DOHH2 (cell line): Measurements from ENCODE around the gene STON2.

ENCODE experiments used
- H3F3A ChIP-seq: fragments of 200-600 bp; sonication (generic), shearing (Covaris generic); 2 replicates; pipeline ENCODE4 v1.6.0; 2016; ENCODE audit warnings: antibody characterized with exemption, mild to moderate bottlenecking; ENCODE audit not compliant: control insufficient read depth, insufficient read depth
- H3K27ac ChIP-seq: fragments of 200-600 bp; sonication (generic); 2 replicates; pipeline ENCODE4 v1.5.1; 2014; ENCODE audit warnings: low read depth, mild to moderate bottlenecking, low read length, moderate library complexity
- H3K27me3 ChIP-seq: fragments of 200-600 bp; sonication (generic); 2 replicates; pipeline ENCODE4 v1.6.1; 2014; ENCODE audit warnings: mild to moderate bottlenecking, low read length, mixed read lengths; ENCODE audit not compliant: control insufficient read depth
- H3K36me3 ChIP-seq: fragments of 200-600 bp; sonication (generic); 2 replicates; pipeline ENCODE4 v1.6.1; 2014; ENCODE audit warnings: mild to moderate bottlenecking, low read length, moderate library complexity, mixed read lengths; ENCODE audit not compliant: control insufficient read depth
- H3K4me1 ChIP-seq: fragments of 200-600 bp; sonication (generic); 2 replicates; pipeline ENCODE4 v1.6.1; 2014; ENCODE audit warnings: mild to moderate bottlenecking, low read length, mixed read lengths; ENCODE audit not compliant: control insufficient read depth
- H3K4me2 ChIP-seq: fragments of 200-600 bp; sonication (generic); 2 replicates; pipeline ENCODE4 v1.6.0; 2014; ENCODE audit warnings: mild to moderate bottlenecking, low read length, moderate library complexity
- H3K4me3 ChIP-seq: fragments of 200-600 bp; sonication (generic); 2 replicates; pipeline ENCODE4 v1.5.1; 2014; ENCODE audit warnings: mild to moderate bottlenecking, low read length, mixed read lengths
- H3K79me2 ChIP-seq: fragments of 200-600 bp; sonication (generic); 2 replicates; pipeline ENCODE4 v1.6.1; 2014; ENCODE audit warnings: mild to moderate bottlenecking, low read length, mixed read lengths; ENCODE audit not compliant: control insufficient read depth
- H3K9me2 ChIP-seq: fragments of 200-600 bp; sonication (generic); replicated peaks from 2 replicates; pipeline ENCODE4 v1.6.1; 2014; ENCODE audit warnings: mild to moderate bottlenecking, low read length, mixed read lengths; ENCODE audit not compliant: control insufficient read depth
- H3K9me3 ChIP-seq: fragments of 200-600 bp; sonication (generic); 2 replicates; pipeline ENCODE4 v1.6.1; 2014; ENCODE audit warnings: antibody characterized with exemption, low read length, mixed read lengths; ENCODE audit not compliant: control insufficient read depth, insufficient read depth
- H4K20me1 ChIP-seq: fragments of 200-600 bp; sonication (generic); 2 replicates; pipeline ENCODE4 v1.6.0; 2014; ENCODE audit warnings: low read depth, mild to moderate bottlenecking, antibody characterized with exemption, low read length, moderate library complexity; ENCODE audit not compliant: control insufficient read depth, insufficient read depth
- EZH2phosphoT487 ChIP-seq: fragments of 200-600 bp; sonication (generic); IDR thresholded peaks from 2 replicates; pipeline ENCODE4 v1.6.1; 2017; ENCODE audit warnings: borderline replicate concordance, mild to moderate bottlenecking, antibody characterized with exemption, low read length, moderate library complexity, mixed read lengths
- TF ChIP-seq, protein P1 (sequence below): fragments of 200-600 bp; sonication (generic); IDR thresholded peaks from one replicate; pipeline ENCODE4 v1.5.1; 2014; ENCODE audit warnings: antibody characterized with exemption, mild to moderate bottlenecking, low read depth, low read length; ENCODE audit not compliant: poor library complexity, severe bottlenecking

STON2 gene

DNA sequence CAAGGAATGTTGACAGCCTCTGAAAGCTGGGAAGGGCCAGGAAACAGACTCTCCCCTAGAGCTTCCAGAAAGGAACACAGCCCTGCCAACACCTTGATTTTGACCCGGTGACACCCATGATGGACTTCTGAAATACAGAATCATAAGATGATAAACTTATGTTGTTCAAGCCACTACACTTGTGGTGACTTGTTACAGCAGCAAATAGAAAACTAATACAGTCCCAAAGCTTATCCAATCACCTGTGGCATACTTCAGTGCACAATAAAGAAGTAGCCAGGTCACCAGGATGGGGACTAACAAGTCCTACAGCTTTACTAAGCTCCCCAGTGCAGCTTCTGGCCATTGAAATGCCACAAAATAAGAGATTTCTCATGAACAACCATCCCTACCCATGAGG is 5.4 kb downstream of the STON2 start:
- H3F3A ChIP-seq = no peaks in the 10 kb centered on the region
- no peak overlapping the region for H3K4me3 ChIP-seq
- H3K9me3 ChIP-seq = no peaks in the 10 kb centered on the region
- H3K27ac ChIP-seq = no peak overlapping the region
- no peaks in the 10 kb centered on the region for H3K36me3 ChIP-seq
- no peaks in the 10 kb centered on the region for H3K79me2 ChIP-seq
- H3K4me2 ChIP-seq = no peak overlapping the region
- H3K9me2 ChIP-seq = no peaks in the 10 kb centered on the region
- no peaks in the 10 kb centered on the region; the same call in 1 of the 2 replicates for H3K27me3 ChIP-seq
- H4K20me1 ChIP-seq = no peaks in the 10 kb centered on the region; the same call in 1 of the 2 replicates
- H3K4me1 ChIP-seq = no peaks in the 10 kb centered on the region
- TF ChIP-seq, protein P1, sequence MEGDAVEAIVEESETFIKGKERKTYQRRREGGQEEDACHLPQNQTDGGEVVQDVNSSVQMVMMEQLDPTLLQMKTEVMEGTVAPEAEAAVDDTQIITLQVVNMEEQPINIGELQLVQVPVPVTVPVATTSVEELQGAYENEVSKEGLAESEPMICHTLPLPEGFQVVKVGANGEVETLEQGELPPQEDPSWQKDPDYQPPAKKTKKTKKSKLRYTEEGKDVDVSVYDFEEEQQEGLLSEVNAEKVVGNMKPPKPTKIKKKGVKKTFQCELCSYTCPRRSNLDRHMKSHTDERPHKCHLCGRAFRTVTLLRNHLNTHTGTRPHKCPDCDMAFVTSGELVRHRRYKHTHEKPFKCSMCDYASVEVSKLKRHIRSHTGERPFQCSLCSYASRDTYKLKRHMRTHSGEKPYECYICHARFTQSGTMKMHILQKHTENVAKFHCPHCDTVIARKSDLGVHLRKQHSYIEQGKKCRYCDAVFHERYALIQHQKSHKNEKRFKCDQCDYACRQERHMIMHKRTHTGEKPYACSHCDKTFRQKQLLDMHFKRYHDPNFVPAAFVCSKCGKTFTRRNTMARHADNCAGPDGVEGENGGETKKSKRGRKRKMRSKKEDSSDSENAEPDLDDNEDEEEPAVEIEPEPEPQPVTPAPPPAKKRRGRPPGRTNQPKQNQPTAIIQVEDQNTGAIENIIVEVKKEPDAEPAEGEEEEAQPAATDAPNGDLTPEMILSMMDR = no peak
- TF ChIP-seq EZH2phosphoT487 = no peak

DNA sequence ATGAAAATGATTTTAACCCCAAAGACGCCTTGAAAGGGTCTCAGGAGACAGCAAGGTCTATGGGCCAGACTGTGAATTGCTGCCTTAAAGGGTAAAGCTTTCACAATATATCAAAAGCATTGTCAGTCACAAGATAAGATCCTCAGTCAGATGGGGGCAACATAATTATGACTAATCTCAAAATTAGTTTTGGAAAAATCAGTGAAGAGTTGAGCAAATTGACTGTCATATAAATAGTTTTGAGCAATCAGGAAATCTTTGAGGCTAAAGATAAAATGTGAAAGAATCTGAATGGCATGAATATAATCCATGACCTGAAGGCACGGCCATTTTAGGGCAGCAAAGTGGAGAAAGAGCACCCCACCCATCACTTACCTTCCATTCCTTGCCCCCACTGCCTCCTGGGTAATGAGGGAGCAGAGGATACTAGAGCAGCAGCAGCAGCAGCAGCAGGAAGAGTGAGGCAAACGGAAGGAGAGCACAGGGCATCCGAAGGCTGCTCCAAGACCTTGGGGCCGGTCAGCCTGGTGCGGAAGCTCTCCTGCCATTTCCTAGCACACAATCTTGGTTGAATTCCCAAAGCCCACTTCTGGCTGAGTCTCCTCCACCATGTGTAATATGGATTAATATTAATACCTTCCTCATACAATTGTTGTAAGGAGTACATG is 7.0 kb downstream of the STON2 start:
- Histone ChIP-seq H3K9me2 (no peaks in the 10 kb centered on the region), H3K79me2 (no peaks in the 10 kb centered on the region), H3F3A (no peaks in the 10 kb centered on the region), H3K27ac (no peak overlapping the region), H3K4me1 (no peaks in the 10 kb centered on the region), H3K4me2 (no peak overlapping the region), H3K4me3 (no peak overlapping the region), H4K20me1 (no peaks in the 10 kb centered on the region; the same call in 1 of the 2 replicates), H3K36me3 (no peaks in the 10 kb centered on the region), H3K27me3 (no peaks in the 10 kb centered on the region; the same call in 1 of the 2 replicates), H3K9me3 (no peaks in the 10 kb centered on the region)
- TF ChIP-seq EZH2phosphoT487 = no peak
- TF ChIP-seq, protein P1 = no peak

DNA sequence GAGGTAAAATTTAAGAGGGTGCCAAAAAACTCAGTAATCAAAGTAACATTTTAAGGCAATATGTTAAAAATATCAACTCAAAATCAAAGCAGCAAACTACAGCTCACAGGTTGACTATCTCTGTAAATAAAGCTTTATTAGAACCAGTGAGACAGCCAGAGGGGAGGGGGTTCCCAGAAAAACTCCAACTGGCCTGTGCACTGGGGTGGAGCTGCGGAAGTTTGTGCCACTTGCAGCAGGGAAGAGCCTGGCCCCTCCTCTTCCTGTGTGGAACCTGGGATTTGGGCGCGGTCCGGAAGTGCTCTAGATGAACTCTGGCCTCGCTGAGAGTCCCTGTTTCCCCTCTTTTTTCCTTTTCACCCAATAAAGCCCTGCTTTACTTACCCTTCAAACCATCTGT is 8.1 kb downstream of the STON2 start:
- H3F3A ChIP-seq = no peaks in the 10 kb centered on the region

More for the DNA sequence above, 8.1 kb downstream of the STON2 start:
- TF ChIP-seq, protein P1 = no peak
- TF ChIP-seq EZH2phosphoT487 = no peak
- Histone ChIP-seq H3K4me1 (no peaks in the 10 kb centered on the region), H3K27ac (no peak overlapping the region), H3K79me2 (no peaks in the 10 kb centered on the region), H3K9me2 (no peaks in the 10 kb centered on the region), H3K27me3 (no peaks in the 10 kb centered on the region; the same call in 1 of the 2 replicates), H3K4me3 (no peak overlapping the region), H4K20me1 (no peaks in the 10 kb centered on the region; the same call in 1 of the 2 replicates), H3K36me3 (no peaks in the 10 kb centered on the region), H3K4me2 (no peak overlapping the region), H3K9me3 (no peaks in the 10 kb centered on the region)
